HL-60/S4 (cell line): ENCODE results near the gene SLC17A5.
"Not testable (repeated sequence)": the region's sequence is repeated elsewhere in the genome, so short reads cannot be mapped to it uniquely, and the experiment has no call there.

Experiments
- in situ Hi-C: fragments of 300-500 bp; cut with MboI; formaldehyde crosslinking; loops from 2 replicates; pipeline ENCODE4 v1.14.3; 2022; ENCODE audit warnings: low sequenced_read_pairs

The SLC17A5 gene

DNA sequence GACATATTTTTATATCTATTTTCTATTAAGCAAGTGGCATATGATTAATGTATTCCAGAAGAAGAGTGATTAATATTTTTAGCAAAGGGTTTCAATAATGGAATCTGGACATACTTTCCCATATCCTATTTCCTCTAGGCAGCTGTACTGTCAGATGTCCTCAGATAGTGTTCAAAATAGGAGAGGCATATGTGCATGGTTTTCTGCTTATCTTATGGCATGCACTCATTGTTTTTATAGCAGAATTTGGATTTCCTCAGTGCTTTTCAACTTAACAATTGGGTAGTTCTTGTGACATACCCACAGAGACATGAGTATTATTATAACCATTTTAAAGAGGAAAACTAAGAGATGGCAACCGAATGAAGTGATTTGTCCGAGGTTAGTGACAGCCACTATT, 12.6 kb upstream of the SLC17A5 start:
- in situ Hi-C loops, result no loop called here

DNA sequence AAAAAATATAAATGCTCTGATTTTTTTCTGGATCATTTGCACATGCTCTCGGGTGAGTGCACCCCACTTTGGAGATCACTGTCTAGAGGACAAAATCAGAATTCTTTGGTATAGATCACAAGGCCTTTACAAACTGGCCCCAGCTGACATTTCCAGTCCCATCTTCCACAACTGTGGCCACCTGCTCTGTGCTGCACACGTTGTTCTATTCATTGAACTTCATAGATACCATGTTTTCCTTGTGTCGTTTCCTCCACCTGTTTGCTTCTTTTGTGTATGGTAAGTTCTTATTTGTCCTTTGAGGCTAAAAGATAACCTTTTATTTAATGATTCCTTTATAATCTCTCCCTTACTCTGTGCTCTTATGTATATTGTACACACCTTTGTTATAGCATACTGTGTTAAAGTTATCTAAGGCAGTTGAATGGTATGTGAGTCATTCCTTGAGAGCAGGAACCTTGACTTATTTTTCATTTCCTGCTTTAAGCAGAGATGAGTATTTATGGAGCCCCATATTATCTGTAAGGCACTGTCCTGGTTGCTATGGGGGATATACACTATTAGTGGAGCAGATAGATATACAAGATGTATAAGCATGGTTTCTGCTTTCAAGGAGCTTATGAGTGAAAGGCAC, 12.0 kb upstream of the SLC17A5 start:
- in situ Hi-C loops, result no loop called here

DNA sequence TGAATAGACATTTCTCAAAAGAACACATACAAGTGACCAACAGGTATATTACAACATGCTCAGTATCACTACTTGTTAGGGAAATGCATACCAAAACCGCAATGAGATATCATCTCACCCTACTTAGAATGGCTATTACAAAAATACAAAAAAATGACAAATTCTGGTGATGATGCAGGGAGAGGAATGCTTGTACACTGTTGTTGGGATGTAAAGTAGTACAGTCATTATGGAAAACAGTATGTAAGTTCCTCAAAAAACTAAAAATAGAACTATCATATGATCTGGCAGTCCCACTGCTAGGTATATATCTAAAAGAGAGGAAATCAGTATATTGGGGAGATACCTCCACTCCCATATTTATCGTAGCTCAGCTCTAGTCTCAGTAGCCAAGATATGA, 10.9 kb upstream of the SLC17A5 start:
- in situ Hi-C loops, result no loop called here

DNA sequence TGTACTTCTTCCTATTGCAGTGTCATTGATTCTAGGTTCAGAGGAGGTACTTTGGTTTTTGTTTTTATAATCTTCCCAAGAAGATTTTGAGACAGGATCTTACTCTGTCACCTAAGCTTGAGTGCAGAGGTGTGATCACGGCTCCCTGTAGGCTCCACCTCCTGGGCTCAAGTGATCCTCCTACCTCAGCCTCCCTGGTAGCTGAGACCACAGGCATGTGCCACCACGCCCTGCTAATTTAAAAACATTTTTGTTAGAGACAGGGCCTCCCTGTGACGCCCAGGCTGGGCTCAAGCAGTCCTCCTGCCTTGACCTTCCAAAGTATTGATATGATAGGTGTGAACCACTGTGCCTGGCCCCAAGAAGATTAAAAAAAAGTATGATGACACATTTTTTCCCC, 3.4 kb upstream of the SLC17A5 start:
- in situ Hi-C loops, result no loop called here

DNA sequence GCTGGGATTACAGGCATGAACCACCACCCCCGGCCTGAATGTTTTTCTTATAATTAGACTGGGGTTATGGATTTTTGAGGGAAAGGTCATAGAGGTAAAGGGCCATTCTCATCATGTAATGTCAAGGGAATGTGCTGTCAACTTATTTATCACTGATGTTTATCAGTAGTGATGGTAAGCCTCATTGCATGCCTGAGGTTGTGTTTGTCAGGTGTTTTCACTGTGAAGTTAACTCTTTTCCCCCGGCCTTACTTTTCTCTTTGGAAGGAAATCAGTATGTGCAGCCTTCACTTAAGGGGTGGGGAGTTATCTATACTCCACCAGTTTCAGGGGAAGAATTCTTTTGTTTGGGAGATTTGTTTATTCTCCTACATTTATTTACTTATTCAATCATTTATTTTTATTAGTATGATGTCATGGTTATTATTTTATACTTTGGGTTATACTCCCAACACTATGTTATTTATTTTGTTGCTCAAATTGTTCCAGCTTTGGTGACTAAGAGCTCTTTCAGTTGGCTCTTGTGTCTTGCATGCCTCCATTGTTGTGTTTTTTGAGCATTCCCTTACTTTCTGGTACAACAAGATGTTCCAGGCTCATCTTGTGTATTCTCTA, 2.8 kb upstream of the SLC17A5 start:
- in situ Hi-C loops, result no loop called here

DNA sequence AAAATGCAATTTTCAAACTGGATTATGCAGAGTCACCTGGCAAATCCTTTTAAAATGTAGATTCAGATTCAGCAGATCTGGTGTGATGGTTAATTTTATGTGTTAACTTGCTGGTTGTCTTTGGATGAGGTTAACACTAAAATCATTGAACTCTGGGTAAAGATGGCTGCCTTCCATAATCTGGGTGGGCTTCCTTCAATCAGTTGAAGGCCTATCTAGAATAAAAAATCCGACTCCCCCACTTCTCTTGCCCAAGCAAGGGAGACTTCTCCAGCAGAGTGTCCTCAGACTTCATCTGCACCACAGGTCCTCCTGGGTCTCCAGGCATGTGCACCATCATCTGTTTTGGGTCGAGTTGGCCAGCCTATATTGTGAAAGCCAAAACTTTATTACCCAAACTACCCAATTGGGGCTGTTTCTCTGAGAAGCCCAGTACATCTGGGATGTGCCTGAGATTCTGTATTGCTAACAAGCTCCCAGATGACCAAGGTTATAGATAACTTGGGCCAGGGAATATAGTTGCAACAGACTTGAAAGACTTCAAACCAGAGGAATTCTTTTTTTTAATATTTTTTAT, 1.6 kb upstream of the SLC17A5 start:
- in situ Hi-C loops, result no loop called here

DNA sequence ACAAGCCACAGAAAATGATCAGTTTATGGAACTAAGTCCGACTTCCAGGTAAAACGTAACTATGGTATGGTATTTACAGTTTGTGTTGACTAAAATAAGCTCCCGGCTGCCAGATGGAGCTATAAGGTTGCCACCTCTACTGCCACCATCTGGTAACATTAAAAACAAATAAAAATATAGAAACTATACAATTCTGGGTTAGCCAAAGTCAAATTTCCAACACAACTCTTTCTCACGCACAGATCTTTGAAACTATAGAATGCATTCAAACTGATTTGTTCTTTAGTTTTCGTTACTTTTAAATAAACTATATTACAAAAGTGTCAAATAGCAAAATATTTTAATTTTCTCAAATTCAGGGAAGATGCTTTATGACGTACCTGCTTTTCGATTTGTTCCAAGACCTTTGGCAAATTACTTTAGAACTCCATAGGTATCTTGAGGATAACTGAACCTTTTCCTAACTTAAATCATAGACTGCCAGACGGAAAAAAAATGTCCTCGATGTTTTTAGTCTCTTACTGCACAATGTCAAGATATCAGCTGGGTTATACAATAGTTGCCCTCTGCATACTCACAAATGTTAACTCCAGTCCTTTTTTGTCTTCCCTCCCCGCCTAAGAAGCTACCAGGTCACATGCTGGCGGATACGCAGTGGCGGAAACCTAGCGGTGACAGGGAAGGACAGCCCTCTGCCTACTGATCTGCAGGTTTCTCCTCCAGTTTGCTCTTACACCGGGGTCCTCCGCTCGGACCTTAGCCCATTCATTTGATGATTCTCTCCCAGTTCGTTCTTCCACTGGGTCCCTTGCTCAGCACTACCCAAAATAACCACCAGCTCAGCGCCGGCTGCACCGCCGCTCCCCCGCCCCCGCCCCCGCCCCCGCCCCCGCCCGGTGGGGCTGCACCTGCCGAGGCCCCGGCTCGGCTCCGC, 888 bp downstream of the SLC17A5 start:
- in situ Hi-C loops, result no loop called here

DNA sequence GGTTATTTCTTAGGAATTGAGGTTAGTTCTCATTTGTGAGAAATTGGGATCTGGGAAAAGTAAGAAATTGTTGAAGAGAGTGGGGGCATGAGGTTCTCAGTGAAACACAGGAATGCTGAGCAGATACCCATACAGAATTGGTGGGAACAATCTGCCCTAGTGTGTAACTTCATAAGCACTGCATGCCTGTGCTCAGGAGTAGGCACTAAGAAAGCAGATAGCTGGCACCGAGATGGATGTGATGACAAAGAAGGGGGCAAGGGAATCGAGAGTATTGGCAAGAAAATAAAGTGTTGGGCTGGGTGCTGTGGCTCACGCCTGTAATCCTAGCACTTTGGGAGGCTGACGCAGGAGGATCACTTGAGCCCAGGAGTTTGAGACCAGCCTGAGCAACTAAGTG, 4.0 kb downstream of the SLC17A5 start:
- in situ Hi-C loops, result no loop called here

DNA sequence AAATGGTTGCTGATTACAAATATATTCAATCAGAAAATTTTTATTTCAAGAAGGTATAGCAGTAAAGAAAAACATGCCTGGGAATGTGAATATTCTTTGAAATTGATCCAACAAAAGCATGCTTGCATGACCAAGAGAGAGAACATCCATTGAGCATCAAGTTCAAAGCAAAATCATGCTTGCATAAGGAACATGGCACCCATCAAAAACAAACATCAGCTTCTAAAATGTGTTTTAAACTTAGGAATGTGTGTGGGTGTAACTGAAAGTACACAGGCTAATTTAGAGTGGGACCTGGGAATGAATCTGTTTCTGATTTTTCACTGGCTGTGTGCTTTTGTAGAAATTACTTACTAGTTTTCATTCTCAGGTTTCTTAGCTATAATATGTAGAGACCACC, 5.6 kb downstream of the SLC17A5 start:
- in situ Hi-C loops, result no loop called here

DNA sequence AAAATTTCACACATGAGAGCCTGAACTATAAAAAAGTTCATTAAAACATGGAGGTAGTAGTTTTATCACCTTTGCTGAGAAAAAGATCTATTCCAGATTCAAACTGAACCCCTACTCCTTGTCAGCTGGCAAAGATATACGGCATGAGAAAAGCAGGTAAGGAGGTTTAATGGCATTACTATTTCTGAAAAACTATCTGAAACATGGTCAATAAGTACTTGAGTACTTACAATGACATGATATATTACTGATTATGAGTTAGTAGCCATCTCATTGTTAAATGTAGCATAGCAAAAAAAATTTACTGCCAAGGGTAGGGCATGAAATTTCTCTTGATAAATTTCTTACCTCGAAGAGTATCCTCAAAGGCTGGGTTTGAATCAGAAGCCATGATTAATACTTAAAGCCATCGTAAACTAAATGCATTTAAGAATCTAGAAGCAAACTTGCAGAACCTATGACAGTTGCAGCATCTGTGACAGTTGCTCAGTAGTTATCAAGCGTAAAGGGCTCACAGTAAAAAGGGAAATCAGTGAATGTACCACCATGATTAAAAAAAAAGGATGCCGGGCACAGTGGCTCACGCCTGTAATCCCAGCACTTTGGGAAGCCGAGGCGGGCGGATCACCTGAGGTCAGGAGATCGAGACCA, 8.7 kb downstream of the SLC17A5 start:
- in situ Hi-C loops, result no loop called here

DNA sequence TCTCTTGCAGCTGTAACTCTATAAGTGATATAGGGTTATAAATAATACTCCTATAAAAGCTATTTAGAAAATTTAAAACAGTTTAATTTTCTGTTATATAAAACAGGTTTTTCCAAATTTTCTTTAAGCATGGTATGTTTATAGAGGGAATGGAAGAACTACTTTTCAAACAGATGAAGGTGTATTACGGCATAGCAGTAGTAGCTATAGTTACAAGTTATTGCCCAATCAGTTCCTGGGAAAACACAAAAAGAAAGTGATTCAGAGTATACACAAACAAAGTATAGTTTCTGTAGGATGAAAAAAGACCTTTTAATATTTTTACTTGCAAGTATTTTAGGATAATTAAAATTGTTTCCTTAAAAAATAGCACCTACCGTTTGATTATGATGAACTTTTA, 9.8 kb downstream of the SLC17A5 start:
- in situ Hi-C loops, result no loop called here

DNA sequence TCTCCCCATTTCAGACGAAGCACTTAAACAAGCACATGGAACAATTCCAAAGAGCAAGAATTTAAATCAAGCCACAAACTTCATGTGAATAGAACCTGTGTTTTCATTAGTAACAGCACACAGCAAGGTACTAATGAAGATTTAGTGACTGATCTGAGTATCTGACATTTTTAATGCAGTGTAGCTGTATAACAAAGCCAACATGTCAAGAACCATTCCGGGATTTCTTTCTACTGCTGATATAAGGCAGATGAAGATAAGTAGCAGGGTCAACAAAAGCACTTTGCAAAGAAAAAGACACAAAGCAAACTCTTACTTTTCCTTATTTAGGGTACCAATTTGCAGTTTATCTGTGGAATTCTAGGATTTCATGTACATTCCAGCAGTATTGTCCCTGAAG, 11.3 kb downstream of the SLC17A5 start:
- in situ Hi-C loops, result no loop called here

DNA sequence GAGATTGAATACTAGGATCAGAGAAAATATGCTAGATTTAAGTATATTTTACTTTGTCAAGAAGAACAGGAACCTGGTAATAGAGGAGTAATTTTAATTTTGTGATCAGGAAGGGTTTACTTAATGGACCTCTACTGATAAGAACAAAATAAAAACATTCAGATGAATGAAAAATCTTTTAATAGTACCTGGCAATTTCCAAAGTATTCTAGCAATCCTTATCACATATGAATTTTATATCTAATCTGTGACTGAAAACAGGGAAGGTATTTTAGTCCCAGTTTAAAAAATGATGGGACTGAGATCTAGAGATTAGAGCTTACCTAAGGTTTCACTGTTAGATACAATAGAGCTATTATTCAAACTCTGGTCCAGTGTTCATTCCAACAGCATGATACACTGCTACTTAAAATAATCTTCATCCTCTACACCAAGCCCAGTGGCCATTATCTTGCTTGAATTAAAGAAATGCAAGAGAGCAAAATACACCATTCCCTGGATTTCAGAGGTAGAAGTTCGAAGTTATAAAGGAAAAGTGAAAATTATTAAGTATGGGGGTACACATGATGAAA, 13.5 kb downstream of the SLC17A5 start:
- in situ Hi-C loops, result no loop called here

DNA sequence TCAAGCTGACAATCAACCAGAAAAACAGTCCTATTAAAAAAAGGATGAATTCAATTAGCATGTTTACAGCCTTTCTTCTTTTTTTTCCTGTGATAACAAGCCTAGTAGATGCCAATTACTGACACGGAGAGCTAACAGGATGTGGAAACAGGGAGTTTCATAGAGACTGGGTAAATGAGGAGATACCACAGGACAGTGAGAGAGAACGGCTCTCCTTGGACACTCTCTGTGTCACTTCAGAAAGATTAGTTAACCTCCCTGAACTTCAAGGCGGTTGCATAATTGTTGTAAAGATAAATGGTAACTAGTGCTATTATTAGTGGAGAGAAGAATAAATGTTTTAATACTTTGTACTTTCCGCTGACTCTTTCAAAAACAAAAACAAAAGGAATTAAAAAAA, 14.8 kb downstream of the SLC17A5 start:
- in situ Hi-C loops, result no loop called here

DNA sequence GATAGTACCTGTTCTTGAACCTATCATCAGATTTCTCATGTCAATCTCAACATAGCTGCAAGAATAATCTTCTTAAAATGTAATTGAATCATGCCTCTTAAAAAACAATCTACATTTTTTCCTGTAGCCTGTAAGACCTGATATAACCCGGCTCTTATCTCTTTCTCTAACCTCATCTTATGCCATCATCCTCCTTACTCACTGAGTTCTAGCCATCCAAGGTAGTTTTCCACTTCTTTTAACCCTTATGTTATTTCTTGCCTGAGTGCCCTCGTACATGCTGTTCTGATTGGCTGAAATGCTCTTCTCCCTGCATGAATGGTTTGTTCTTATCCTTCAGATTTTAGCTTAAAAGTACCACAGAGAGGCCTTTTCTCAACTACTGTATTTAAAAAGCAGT, 16.4 kb downstream of the SLC17A5 start:
- in situ Hi-C loops, result no loop called here

DNA sequence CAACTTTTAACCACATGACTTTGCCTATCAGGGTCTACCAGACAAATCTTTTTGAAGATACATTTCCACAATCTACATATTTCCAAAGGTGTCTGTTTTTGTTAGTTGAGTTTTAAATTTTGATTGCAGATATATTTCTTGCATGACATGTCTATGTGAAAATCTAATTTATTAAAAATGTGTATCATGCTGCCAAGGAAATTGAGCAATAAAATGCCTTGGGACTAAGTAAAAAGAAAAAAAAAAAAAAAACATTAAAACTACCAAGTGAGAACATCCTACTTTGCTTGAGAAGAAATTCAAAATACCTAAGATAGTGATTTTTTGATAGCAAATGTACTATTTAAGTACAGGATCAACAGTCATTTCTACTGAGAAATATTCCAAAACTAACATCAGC, 17.7 kb downstream of the SLC17A5 start:
- in situ Hi-C loops, result no loop called here

DNA sequence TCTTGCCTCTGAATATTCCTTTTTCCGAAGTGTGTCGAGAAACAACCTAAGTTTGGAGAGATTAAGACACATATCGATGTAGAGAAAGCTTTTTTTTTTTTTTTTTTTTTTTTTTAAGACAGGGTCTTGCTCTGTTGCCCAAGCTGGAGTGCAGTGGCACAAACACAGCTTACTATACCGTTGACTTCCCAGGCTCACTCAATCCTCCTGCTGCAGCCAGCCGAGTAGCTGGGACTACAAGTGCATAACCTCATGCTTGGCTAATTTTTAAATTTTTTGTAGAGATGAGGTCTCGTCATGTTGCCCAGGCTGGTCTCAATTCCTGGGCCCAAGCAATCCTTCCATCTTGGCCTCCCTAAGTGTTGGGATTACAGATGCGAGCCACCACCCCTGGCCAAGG, 21.4 kb downstream of the SLC17A5 start:
- in situ Hi-C loops, result no loop called here

DNA sequence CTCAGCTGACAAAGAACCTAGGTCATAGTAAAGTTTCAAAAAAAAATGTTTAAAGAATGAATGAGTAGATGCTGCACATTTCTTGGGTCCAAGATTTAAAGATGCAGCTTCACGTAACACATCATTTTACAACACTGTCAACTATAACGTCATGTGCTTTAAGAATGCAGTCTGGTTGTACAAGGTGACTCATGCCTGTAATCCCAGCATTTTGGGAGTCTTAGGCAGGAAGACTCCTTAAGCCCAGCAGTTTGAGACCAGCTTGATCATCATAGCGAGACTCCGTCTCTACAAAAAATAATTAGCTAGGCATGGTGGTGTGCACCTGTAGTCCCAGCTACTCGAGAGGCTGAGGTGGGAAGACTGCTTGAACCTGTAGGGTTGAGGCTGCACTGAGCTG, 21.9 kb downstream of the SLC17A5 start:
- in situ Hi-C loops, result no loop called here

DNA sequence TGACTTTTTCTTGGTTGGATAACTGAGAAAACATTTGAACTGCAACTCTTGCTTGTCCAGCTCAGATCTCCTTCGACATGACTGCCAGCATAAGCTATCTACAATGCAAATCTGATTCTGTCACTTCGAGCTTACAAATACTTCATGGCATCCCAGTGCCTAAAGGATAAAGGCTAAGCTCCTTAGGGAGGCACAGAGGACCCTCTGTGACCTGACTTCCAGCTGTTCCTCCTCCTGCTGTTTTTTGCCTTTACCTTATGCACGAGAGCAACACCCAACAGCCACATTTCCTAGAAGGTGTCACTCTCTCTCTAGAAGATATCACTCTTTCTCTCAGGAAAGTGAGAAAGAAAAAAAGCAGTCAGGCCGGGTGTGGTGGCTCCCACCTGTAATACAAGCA, 23.4 kb downstream of the SLC17A5 start:
- in situ Hi-C loops, result no loop called here

DNA sequence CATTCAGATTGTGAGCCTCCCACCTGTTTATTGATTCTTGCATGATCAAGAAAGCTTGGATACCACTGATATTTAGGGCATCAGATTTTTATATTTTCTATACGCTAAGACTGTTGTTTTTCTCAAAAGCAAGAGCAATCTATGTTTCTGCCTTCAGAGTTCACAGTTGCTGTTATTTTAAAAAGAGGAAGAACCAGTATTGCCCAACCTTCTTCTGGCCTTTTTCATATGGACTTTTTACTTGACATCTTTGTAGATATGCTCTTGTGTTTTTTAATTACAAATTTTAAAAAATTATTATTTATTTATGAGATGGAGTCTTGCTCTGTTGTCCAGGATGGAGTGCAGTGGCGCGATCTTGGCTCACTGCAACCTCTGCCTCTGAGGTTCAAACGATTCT, 28.9 kb downstream of the SLC17A5 start:
- in situ Hi-C loops, result no loop called here

DNA sequence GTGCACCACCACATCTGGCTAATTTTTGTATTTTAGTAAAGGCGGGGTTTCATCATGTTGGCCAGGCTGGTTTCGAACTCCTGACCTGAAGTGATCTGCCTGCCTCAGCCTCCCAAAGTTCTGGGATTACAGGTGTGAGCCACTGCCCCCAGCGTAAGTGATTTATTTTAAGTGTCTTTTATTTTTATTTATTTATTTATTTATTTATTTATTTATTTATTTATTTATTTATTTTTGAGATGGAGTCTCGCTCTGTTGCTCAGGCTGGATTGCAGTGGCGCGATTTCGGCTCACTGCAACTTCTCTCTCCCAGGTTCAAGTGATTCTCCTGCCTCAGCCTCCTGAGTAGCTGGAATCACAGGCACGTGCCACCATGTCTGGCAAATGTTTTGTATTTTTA, 30.3 kb downstream of the SLC17A5 start:
- in situ Hi-C loops, result not testable (repeated sequence)
